Neuron (in vitro differentiated cells): ENCODE measurements around the gene GSDMA.

Experiments used
- H2AFZ ChIP-seq: one replicate; pipeline ENCODE4 v1.6.1; 2013; ENCODE audit warnings: low read depth, mild to moderate bottlenecking, inconsistent platforms, low read length, moderate library complexity
- H3K27me3 ChIP-seq: one replicate; pipeline ENCODE4 v1.6.1; 2013; ENCODE audit warnings: low read length; ENCODE audit not compliant: insufficient read depth
- H3K36me3 ChIP-seq: one replicate; pipeline ENCODE4 v1.6.1; 2013; ENCODE audit warnings: low read length; ENCODE audit not compliant: insufficient read depth
- H3K4me1 ChIP-seq: one replicate; pipeline ENCODE4 v1.6.1; 2013; ENCODE audit warnings: low read length; ENCODE audit not compliant: insufficient read depth
- H3K4me3 ChIP-seq: 2 replicates; pipeline ENCODE4 v1.5.1; 2013; ENCODE audit warnings: mild to moderate bottlenecking, low read length, moderate library complexity
- H3K9me3 ChIP-seq: one replicate; pipeline ENCODE4 v1.6.1; 2013; ENCODE audit warnings: low read length

Gene GSDMA

DNA sequence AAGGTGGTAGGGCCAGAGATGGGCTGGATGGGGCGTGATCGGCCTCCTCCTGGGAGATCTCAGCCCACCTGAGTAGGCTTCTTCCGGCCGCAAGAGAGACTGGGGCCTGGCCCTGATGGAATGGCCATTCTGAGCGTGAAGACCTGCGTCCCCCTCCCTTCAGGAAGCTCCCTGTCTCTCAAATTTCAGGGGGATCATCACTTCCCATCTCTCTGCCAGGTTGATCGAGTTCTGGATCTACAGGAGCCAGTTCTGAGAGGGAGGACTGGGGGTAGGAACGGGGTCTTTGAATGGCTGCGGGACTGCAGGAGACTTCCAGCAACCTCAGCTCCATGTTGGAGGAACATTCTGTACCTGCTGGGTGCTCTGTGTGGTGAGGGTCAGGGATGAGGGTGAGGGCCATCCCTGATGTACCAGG, 9.3 kb upstream of the GSDMA start:
- Histone ChIP-seq H3K27me3 (no peaks in the 10 kb centered on the region), H2AFZ (peak overlapping the region; percentile 51), H3K9me3 (no peaks in the 10 kb centered on the region), H3K4me1 (peaks cover 5% of the 10 kb centered on the region), H3K4me3 (peak overlapping the region; percentile 44), H3K36me3 (no peaks in the 10 kb centered on the region)

DNA sequence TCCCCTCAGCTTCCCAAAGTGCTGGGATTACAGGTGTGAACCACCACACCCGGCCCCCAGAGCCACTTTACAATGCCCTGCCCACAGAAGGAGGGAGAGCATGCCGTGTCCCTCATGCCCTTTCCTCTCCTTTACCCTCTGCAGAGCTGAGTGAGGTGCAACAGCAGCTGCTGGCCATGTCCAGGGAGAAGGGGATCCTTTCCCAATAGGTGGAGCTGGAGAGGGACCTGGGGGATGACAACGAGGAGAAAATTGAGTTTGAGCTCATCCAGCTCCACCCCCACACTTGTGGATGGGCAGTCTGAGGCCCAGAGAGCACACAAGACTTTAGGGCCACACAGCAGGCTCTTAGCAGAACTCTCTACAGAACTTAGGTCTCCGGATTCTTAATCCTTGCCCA, 7.9 kb upstream of the GSDMA start:
- peaks cover 5% of the 10 kb centered on the region for H3K4me1 ChIP-seq
- no peak overlapping the region for H2AFZ ChIP-seq
- H3K36me3 ChIP-seq: no peaks in the 10 kb centered on the region
- no peaks in the 10 kb centered on the region for H3K9me3 ChIP-seq
- H3K4me3 ChIP-seq: no peak overlapping the region
- no peaks in the 10 kb centered on the region for H3K27me3 ChIP-seq

DNA sequence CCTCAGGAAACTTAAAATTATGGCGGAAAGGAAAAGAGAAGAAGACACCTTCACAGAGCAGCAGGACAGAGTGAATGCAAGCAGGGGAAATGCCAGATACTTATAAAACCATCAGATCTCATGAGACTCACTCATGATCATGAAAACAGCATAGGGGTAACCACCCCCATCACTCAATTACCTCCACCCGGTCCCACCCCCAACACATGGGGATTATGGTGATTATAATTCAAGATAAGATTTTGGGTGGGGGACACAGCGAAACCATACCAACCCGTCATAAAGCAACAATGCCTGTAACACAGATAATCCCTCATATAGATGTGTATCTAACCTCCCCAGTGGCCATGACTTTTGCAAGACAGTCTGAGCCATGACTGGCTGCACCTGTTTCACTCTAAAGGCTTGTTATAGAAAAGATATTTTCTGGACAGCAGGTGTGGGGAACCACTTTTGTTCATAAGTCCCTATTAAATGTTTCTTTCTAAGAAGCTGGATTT, 7.0 kb upstream of the GSDMA start:
- peaks cover 5% of the 10 kb centered on the region for H3K4me1 ChIP-seq
- H3K27me3 ChIP-seq: peaks cover 2% of the 10 kb centered on the region
- no peaks in the 10 kb centered on the region for H3K36me3 ChIP-seq
- no peaks in the 10 kb centered on the region for H3K9me3 ChIP-seq
- no peak overlapping the region for H2AFZ ChIP-seq
- no peak overlapping the region for H3K4me3 ChIP-seq

- Histone ChIP-seq H3K36me3 (no peaks in the 10 kb centered on the region), H2AFZ (no peak overlapping the region), H3K4me3 (no peak overlapping the region), H3K4me1 (no peaks in the 10 kb centered on the region), H3K27me3 (peaks cover 6% of the 10 kb centered on the region), H3K9me3 (no peaks in the 10 kb centered on the region)
These were observed 2.2 kb upstream of the GSDMA start for GRCh38 chr17:39960524-39961041.

DNA sequence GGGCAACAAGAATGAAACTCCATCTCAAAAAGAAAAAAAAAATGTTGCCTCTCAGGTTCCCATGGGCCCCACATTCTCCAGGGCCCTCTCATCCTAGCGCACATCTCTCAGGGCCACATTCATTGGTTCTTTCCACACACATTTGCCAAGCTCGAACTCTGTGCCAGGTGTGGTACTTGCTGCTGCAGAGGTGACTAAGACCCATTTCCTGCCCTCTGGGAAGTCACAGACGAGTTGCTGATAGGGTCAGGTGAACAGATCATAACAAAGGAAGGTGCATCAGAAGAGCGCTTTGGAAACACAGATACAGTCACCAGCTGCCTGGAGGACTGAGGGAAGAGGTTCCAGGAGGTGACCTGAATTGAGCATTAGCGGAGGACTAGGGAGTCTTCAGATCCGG, 1.0 kb downstream of the GSDMA start:
- Histone ChIP-seq H3K9me3 (peaks cover 2% of the 10 kb centered on the region), H3K4me1 (no peaks in the 10 kb centered on the region), H3K36me3 (no peaks in the 10 kb centered on the region), H3K4me3 (no peak overlapping the region), H3K27me3 (peaks cover 16% of the 10 kb centered on the region), H2AFZ (no peak overlapping the region)

GRCh38 chr17:39965017-39965699, 2.4 kb downstream of the GSDMA start:
- Histone ChIP-seq H3K27me3 (peaks cover 24% of the 10 kb centered on the region), H3K4me3 (no peak overlapping the region), H2AFZ (no peak overlapping the region), H3K9me3 (peaks cover 2% of the 10 kb centered on the region), H3K36me3 (no peaks in the 10 kb centered on the region), H3K4me1 (no peaks in the 10 kb centered on the region)

GRCh38 chr17:39966771-39967170, 4.0 kb downstream of the GSDMA start:
- H2AFZ ChIP-seq: no peak overlapping the region
- H3K4me1 ChIP-seq: no peaks in the 10 kb centered on the region
- H3K4me3 ChIP-seq: no peak overlapping the region
- H3K9me3 ChIP-seq: peaks cover 2% of the 10 kb centered on the region
- H3K36me3 ChIP-seq: no peaks in the 10 kb centered on the region
- H3K27me3 ChIP-seq: peaks cover 37% of the 10 kb centered on the region

GRCh38 chr17:39968761-39969160, 6.0 kb downstream of the GSDMA start:
- Histone ChIP-seq H3K27me3 (peaks cover 42% of the 10 kb centered on the region), H3K36me3 (no peaks in the 10 kb centered on the region), H3K9me3 (peaks cover 2% of the 10 kb centered on the region), H3K4me1 (no peaks in the 10 kb centered on the region), H3K4me3 (no peak overlapping the region), H2AFZ (no peak overlapping the region)

- Histone ChIP-seq H3K4me1 (no peaks in the 10 kb centered on the region), H3K4me3 (no peak overlapping the region), H3K36me3 (no peaks in the 10 kb centered on the region), H3K27me3 (peaks cover 47% of the 10 kb centered on the region), H2AFZ (no peak overlapping the region), H3K9me3 (peaks cover 2% of the 10 kb centered on the region)
These were observed 6.6 kb downstream of the GSDMA start for GRCh38 chr17:39969375-39969774.

- no peaks in the 10 kb centered on the region for H3K4me1 ChIP-seq
These were observed 7.4 kb downstream of the GSDMA start for GRCh38 chr17:39970157-39970692.

GRCh38 chr17:39971076-39971603, 8.3 kb downstream of the GSDMA start:
- Histone ChIP-seq H3K36me3 (no peaks in the 10 kb centered on the region), H3K9me3 (peaks cover 2% of the 10 kb centered on the region), H3K27me3 (peaks cover 53% of the 10 kb centered on the region)

More at GRCh38 chr17:39970157-39970692, 7.4 kb downstream of the GSDMA start:
- no peak overlapping the region for H2AFZ ChIP-seq
- H3K4me3 ChIP-seq: no peak overlapping the region
- H3K9me3 ChIP-seq: peaks cover 2% of the 10 kb centered on the region
- no peaks in the 10 kb centered on the region for H3K36me3 ChIP-seq
- H3K27me3 ChIP-seq: peaks cover 54% of the 10 kb centered on the region

GRCh38 chr17:39972271-39972670, 9.5 kb downstream of the GSDMA start:
- Histone ChIP-seq H2AFZ (no peak overlapping the region), H3K9me3 (peaks cover 2% of the 10 kb centered on the region), H3K4me3 (no peak overlapping the region), H3K36me3 (no peaks in the 10 kb centered on the region), H3K4me1 (no peaks in the 10 kb centered on the region), H3K27me3 (peaks cover 57% of the 10 kb centered on the region)

More at GRCh38 chr17:39971076-39971603, 8.3 kb downstream of the GSDMA start:
- Histone ChIP-seq H2AFZ (no peak overlapping the region), H3K4me1 (no peaks in the 10 kb centered on the region), H3K4me3 (no peak overlapping the region)

- Histone ChIP-seq H3K36me3 (no peaks in the 10 kb centered on the region), H3K4me3 (no peak overlapping the region), H3K9me3 (peaks cover 2% of the 10 kb centered on the region), H3K27me3 (peaks cover 54% of the 10 kb centered on the region), H2AFZ (no peak overlapping the region), H3K4me1 (no peaks in the 10 kb centered on the region)
These were observed 10.7 kb downstream of the GSDMA start for GRCh38 chr17:39973496-39973895.
